ENCODE measurements around the gene NRSN1.
"Not testable (repeated sequence)": the region's sequence is repeated elsewhere in the genome, so short reads cannot be mapped to it uniquely, and the experiment has no call there.

NRSN1 gene

GRCh38 chr6:24125980-24126379, at the start of gene NRSN1:
TSS of gene NRSN1 (plus strand) at chr6:24126215. CDS start at chr6:24134328, 8,113 bp downstream.
- DNase-seq: peak; percentile 85

- DNase-seq: no peak
Measured at GRCh38 chr6:24078200-24078599, 47.8 kb upstream of the NRSN1 start.

- no peak for DNase-seq
Measured at GRCh38 chr6:24079076-24079475, 46.9 kb upstream of the NRSN1 start.

- DNase-seq: no peak
Measured at GRCh38 chr6:24080711-24081110, 45.3 kb upstream of the NRSN1 start.

GRCh38 chr6:24089736-24090135, 36.3 kb upstream of the NRSN1 start:
- no peak for DNase-seq

GRCh38 chr6:24092407-24092806, 33.6 kb upstream of the NRSN1 start:
- no peak for DNase-seq

GRCh38 chr6:24093381-24093780, 32.6 kb upstream of the NRSN1 start:
- no peak for DNase-seq

GRCh38 chr6:24099181-24099580, 26.8 kb upstream of the NRSN1 start:
- no peak for DNase-seq

- DNase-seq: no peak
Measured at GRCh38 chr6:24100024-24100769, 25.8 kb upstream of the NRSN1 start.

- no peak for DNase-seq
Measured at GRCh38 chr6:24100770-24101155, 25.3 kb upstream of the NRSN1 start.

GRCh38 chr6:24105191-24105590, 20.8 kb upstream of the NRSN1 start:
- no peak for DNase-seq

- DNase-seq: no peak
Measured at GRCh38 chr6:24106291-24106690, 19.7 kb upstream of the NRSN1 start.

- no peak for DNase-seq
Measured at GRCh38 chr6:24107294-24107693, 18.7 kb upstream of the NRSN1 start.

GRCh38 chr6:24108056-24108455, 18.0 kb upstream of the NRSN1 start:
- no peak for DNase-seq

- no peak for DNase-seq
Measured at GRCh38 chr6:24110417-24110816, 15.6 kb upstream of the NRSN1 start.

- no peak for DNase-seq
Measured at GRCh38 chr6:24113891-24114290, 12.1 kb upstream of the NRSN1 start.

GRCh38 chr6:24117021-24117420, 9.0 kb upstream of the NRSN1 start:
- no peak for DNase-seq

- no peak for DNase-seq
Measured at GRCh38 chr6:24122139-24122538, 3.9 kb upstream of the NRSN1 start.

GRCh38 chr6:24126586-24127192, 674 bp downstream of the NRSN1 start:
- no peak for DNase-seq

GRCh38 chr6:24127316-24127715, 1.3 kb downstream of the NRSN1 start:
- no peak for DNase-seq

- DNase-seq: no peak
Measured at GRCh38 chr6:24131751-24132150, 5.7 kb downstream of the NRSN1 start.

- DNase-seq: no peak
Measured at GRCh38 chr6:24139080-24139479, 13.1 kb downstream of the NRSN1 start.

GRCh38 chr6:24139639-24140038, 13.6 kb downstream of the NRSN1 start:
- no peak for DNase-seq

GRCh38 chr6:24140591-24140990, 14.6 kb downstream of the NRSN1 start:
- no peak for DNase-seq

GRCh38 chr6:24142733-24143132, 16.7 kb downstream of the NRSN1 start:
- not testable (repeated sequence) for DNase-seq

Data from NCI-H1105 (cell line).